HG03060 (cell line): Measurements from ENCODE around the gene PRC1.
A peak's percentile ranks its signal among the peaks of the same experiment; 100 is the strongest.
"Not testable (repeated sequence)": the region's sequence is repeated elsewhere in the genome, so short reads cannot be mapped to it uniquely, and the experiment has no call there.

Experiments used
- ATAC-seq: cut with Tn5 transposase; IDR thresholded peaks from one replicate; pipeline ENCODE4 v1.9.1; 2021; ENCODE audit warnings: low read depth, moderate number of reproducible peaks; ENCODE audit not compliant: unreplicated experiment

PRC1 gene

DNA sequence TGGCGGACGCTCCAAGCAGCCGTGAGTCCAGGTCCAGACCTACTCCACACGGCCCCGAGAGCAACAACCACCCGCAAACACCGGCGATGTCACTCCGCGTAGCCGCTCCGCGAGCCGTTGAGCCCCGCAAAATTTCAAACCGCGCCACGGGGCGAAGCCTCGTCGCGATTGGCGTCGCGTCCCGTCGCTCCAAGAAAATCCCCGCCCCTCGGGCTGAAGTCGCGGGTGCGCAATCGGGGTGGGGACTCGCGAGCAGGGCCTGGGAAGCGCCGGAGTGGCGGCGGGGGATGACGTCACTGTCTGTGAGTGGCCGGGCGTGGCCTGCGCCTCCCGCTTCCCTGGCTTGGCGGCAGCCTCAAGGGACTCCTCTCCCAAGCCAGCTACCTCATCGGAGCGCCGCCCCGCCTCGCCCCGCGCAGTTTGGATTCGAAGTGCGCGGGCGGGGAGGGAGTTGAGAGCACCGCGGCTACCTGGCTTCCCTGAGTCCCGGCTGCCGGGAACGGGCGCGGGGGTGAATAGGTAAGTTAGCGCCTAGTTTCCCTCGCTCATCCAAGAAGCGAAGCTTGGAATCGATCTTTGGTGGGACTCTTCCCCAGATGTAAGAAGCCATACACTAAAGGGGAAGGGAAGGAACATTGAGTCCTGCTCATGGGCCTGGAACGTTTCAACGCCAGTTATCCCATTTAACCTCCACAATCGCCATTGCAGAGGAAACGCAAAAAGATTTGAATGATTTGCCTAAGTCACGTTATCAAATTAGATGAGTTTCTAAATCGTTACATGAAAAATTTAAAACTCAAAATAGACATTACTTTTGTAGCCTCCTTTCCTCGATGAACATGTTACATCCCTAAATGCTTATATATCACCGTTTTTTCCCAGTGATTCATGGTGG is at the start of gene PRC1:
PRC1 (minus strand) TSS at position 119 of the 895 bp plus-strand sequence; CDS start at position 1, 118 bp downstream.
- ATAC-seq = peak; percentile 83

DNA sequence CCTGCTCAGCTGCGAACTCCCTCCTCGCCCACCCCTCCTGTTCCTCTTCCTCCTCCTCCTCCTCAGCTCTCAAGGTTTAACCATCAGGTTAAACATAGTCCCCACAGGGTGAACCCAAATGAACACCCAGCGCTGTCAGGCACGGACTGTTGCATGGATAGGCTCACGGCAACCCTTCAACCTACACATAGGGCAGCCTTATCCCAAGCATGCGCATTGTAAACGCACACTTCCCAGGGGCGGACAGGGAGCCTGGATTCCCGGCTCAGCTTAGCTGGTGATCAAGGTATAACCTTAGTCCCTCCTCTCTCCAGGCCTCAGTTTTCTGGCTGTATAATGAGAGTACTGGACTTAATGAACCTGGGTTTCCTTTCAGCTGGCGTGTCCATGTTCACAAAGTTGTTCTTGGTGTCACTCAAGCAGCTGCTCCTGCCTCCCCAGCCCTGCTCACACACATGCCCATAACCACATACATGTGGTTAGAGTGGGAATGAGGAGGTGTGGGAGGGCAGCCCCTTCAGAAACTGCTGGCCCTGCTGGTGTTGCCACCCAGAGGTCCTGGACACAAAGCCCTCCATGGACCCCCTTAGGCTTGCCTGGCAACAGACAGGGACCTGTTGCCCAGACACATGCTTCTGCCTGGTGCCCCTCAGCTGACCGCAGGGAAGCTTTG is 49.0 kb upstream of the PRC1 start:
- no peak for ATAC-seq

- ATAC-seq = no peak
Observed at GRCh38 chr15:91040856-91041255, 46.5 kb upstream of the PRC1 start.

GRCh38 chr15:91039996-91040395 is 45.7 kb upstream of the PRC1 start:
- ATAC-seq = no peak

DNA sequence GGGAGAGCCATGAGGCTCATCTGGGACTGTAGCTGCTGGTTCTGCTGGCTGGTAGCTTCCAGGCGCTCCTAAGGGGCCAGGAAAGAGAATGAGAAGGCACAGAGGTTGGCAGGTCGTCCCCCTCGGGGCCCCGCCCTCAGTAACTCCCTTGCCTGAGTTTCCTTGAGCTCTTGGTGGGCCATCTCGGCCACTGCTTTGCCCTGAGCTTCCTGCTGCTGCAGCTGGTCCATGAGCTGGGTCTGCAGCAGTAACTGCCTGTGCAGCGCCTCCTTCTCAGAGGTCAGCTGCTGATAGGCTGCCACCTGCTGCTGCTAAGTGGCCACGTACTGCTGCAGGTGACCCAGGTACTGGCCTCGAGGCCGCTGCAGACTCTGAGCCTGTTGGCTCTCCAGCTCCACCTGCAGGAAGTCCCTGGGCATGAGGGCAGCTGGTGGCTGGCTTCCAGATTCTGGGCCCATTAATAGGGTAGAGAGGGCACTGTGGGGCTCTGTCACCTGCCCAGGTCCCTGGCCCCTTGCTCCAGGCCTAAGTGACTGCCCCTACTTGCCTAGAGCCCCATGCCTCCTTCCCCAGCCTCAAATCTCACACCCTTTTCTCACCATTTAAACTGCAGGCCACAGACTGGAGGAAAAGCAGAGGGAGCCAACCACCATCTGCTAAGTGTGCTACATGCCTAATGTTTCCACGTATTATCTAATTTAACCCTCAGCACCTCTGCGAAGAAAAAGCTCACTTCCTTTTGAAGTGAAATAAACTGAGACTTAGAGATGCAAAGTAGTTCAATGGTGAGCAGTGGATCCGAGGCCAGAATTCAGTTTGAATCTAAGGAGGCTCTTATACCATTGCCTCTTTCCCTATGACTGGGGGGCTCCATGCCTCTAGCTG is 38.8 kb upstream of the PRC1 start:
- ATAC-seq = no peak

DNA sequence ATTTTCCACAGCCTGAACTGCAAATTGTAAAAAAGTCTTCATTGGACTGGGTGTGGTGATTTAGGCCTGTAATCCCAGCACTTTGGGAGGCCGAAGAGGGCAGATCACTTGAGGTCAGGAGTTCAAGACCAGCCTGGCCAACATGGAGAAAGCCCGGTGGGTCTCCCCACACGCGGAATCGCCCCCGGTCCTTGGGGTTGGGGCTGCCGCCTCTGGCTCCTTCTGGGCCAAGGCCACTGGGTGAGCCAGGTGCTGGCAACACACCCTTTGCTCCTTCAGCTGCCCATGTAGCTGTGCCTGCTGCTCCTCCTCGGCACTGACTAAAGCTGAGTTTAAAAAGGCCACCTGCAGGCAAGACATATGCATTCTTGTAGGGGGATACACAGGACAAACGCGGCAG is 37.5 kb upstream of the PRC1 start:
- no peak for ATAC-seq

DNA sequence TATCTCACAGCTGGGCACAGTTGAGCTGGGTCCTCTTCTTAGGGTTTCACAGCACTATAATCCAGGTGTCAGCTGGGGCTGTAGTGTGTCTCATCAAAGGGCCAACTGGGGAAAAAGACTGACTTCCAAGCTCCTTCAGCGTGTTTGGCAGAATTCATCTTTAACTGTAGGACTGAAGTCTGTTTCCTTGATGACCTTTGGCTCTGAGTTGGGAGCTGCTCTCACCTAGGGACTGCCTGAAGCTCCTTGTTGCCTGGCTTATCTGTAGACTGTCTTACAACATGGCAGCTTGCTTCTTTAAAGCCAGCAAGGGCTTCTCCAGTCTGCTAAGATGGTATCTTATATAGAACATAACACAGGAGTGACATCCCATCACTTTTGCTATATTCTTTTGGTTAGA is 33.3 kb upstream of the PRC1 start:
- ATAC-seq = no peak

GRCh38 chr15:91023720-91024119 is 29.4 kb upstream of the PRC1 start:
- no peak for ATAC-seq

DNA sequence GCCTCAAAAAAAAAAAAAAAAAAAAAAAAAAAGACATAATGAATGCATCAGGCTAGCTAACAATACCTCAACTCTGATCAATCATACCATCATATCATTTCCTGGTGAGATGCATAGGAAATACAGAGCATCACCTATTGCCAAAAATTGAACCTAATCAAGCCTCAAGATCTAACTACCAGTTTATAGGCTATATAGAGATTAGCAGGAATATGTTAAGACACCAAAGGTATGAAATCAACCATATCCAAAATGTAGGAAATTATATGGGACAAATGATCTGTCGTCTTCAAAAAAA is 28.4 kb upstream of the PRC1 start:
- ATAC-seq = no peak

DNA sequence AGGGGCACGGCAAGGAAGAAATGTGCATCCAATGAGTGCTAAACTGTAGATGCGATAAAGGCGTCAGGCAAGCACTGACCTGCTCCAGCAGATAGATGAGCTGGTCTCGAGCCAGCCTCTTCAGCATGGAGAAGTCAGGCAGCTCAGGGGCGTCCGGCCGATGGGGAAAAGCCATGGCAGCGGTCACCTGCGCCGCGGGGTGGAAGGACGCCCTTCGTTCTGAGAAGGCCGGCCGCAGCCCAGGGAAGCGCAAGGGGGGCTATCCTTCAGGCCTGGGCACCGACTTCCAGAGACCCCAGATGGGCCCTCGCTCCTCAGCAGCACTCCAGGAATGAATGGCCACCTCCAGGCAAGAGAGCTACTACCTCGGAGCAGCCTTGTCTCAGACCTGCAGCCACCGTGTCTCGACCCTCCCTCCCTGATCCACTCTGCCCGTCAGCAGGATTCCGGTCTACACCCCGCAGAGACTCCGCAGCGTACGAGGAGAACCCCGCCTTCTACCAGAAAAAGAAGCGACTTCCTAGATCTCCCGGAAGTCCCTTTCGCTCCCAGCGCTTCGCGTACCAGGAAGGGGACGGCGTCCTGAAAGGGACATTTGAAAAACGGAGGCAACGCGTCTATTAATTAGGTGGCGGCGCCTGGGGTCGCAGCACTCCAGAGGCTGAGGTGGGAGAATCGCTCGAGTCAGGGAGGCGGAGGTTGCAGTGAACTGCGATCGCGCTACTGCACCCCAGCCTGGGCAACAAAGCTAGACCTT is 27.9 kb upstream of the PRC1 start, which contains the start of gene VPS33B:
VPS33B (minus strand) TSS at position 520 of the 757 bp plus-strand sequence; CDS start at position 175, 345 bp downstream.
- peak; percentile 38 for ATAC-seq

DNA sequence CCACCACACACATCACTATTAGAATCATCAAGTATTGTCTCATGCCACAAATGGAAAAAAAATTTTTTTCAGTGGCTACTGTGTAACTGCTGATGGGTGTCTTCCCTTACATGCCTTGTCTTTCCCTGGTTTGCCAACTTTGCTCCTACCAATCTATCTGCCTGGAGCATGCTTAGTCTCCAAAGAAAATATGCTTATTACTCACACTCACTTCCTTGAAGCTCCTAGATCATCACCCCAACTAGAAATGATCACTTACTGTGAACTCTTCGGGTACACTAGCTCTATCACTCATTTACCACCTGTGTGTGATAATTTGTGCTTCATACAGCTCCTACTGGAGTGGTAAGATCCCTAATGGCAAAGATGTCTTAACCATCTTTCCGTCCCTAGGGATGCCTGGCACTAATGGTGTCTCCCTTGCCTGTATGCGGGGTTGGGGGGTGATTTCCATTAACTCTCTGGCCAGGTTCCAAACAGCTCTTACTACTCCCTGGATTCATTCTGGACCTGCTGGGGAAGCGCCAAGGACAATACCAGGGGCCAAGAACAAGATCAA is 27.3 kb upstream of the PRC1 start:
- no peak for ATAC-seq

DNA sequence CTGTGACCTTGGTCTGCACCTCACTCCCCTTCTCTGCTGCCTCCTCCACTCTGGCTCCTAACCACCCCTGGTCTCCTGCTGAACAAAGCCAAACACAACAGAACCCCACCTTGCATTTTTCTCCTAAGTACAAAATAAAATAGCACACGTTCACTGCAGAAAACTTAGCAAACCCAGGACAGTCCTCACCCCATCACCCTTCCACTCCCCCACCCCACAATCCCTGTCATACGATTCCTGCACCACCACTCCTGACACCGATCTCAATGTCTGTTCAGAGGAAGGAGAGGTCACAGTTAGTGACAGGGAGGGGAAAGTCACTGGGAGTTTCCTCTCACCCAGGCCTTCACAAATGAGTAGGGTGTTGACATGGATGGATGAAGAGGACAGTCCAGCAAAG is 23.8 kb upstream of the PRC1 start:
- no peak for ATAC-seq

DNA sequence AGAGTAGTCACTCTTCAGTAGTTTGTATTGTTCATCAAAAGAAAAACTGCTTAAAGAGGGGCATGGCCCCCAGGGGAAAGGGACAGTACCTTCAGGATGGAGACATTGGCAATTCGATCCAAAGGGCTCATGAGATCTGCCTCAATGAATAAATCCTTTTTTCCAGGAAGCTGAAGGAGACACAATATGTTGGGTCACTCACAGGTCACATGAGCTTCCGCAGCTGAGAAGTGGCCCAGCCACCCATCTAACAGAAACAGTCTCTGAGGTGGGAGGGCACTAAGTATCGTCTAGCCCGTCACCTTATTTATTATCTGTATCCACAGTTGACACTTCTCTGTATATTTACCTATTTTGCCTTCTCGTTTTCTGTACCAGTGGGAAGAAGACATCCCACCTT is 23.4 kb upstream of the PRC1 start:
- ATAC-seq = no peak

DNA sequence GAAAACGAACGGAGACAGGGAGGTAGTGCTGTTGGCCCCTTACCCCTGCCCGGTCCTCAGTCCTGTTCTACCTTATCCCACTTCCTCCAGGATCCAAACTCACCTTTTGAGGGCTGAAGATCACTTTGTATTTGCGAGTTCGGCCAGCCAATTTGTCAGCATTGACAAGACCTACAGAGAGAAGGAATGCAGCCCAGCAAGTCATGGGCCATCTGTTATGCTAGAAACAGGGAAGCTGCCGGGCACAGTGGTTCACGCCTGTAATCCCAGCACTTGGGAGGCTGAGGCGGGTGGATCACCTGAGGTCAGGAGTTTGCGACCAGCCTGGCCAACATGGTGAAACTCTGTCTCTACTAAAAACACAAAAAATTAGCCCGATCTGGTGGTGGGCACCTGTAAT is 19.4 kb upstream of the PRC1 start:
- not testable (repeated sequence) for ATAC-seq

DNA sequence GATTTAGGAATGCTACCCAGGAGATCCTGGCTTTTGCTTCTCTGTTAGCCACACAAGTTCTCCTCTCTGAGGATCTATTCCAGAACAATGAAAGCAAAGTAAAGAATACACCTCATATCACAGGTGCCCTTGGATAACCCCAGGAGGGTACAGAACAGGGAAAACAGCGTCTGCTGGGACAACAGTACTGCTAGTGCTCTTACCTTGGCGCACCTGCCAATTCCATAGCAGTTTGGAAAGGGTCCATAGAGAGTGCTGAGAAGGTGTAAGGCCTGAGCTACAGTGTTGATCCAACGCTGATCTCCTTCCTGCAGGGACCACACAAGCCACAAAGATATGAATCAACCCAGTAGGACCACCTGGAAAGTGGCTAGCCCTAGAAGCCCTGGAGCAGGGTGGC is 12.9 kb upstream of the PRC1 start:
- no peak for ATAC-seq

GRCh38 chr15:91001209-91001608 is 6.9 kb upstream of the PRC1 start:
- ATAC-seq = no peak

DNA sequence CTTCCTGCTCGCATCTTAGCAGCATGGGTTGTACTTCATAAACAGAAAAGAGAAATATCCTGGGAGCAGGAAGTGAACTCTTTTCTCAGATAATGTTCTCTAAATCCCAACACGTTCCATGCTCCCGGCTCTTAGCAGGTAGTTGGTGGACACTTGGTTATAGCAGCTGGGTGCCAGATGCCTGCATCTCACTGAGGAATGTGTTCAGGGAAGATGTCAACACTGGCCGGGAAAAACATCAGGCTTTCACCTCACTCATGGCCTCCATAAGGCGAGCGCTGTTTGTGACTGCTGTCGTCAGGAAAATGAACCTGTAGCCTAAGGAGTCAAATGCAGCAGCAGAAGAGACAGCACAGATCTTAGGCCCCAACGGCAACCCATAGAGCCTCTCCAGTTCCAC is 4.4 kb upstream of the PRC1 start:
- no peak for ATAC-seq

GRCh38 chr15:90994059-90994416 is 297 bp downstream of the PRC1 start:
- ATAC-seq = no peak

- ATAC-seq = no peak
Observed at GRCh38 chr15:90991587-90992285, 2.6 kb downstream of the PRC1 start.
